ENCODE measurements around the gene IL21.

IL21 gene

DNA sequence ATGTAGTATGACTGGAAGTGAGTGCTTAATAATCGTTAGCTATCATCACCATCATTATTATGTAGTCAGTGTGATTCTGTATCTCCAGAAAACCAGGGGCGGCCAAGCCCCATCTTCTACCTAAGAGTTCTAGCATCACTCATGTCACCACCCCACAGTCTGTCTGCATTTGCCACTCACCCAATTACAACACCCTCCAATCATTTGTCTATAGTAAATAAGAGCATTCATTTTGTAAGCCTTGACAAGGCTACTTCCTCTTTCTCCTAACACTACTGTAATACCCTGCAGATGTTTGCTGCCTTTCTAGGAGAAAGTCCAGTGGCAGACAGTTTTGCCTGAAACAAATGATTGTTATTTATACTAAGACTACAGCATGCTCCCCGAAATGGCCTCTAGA lies 15.8 kb upstream of the IL21 start:
- Histone ChIP-seq H3K27me3 (ENCODE audit: control insufficient read depth, insufficient read depth, low read length, poor library complexity, severe bottlenecking) (no peaks in the 10 kb centered on the region), H3K36me3 (ENCODE audit: control insufficient read depth, insufficient read depth, low read length) (no peaks in the 10 kb centered on the region), H3K4me3 (ENCODE audit: insufficient read depth, low read depth, low read length) (no peak overlapping the region), H3K9me3 (ENCODE audit: control insufficient read depth, low read length) (no peaks in the 10 kb centered on the region), H3K4me1 (ENCODE audit: control insufficient read depth, insufficient read depth, low read length) (no peaks in the 10 kb centered on the region), H3K27ac (ENCODE audit: insufficient read depth, low read depth, low read length, poor library complexity, severe bottlenecking) (no peak overlapping the region)
- 87 to 88% methylated on average over 2 to 3 of the region's 3 CpGs for WGBS, 2 experiments

DNA sequence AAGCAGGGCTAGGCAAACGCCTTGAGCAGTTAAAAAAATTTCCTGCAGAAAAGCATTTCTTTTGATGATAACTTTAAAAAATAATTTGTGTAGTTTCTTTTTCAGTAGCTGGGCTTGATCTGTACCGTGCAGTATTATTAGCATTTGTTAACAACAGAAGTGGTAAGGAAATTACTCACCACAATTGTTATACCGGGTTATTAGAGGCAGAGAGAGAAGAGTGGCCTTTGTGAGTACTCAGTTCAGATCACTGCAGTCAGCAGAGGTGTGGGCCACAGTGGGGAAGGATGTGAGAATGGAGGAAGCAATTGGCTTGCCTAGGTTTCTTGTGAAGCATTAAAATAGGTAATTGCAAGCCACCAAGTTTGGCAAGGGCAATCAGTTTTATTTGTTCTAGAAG lies 14.3 kb upstream of the IL21 start:
- no peaks in the 10 kb centered on the region for H3K36me3 ChIP-seq (ENCODE audit: control insufficient read depth, insufficient read depth, low read length)
- H3K4me1 ChIP-seq (ENCODE audit: control insufficient read depth, insufficient read depth, low read length) = no peaks in the 10 kb centered on the region
- H3K27ac ChIP-seq (ENCODE audit: insufficient read depth, low read depth, low read length, poor library complexity, severe bottlenecking) = no peak overlapping the region
- no peaks in the 10 kb centered on the region for H3K9me3 ChIP-seq (ENCODE audit: control insufficient read depth, low read length)
- no peak overlapping the region for H3K4me3 ChIP-seq (ENCODE audit: insufficient read depth, low read depth, low read length)
- H3K27me3 ChIP-seq (ENCODE audit: control insufficient read depth, insufficient read depth, low read length, poor library complexity, severe bottlenecking) = no peaks in the 10 kb centered on the region
- 84 to 90% methylated on average over 2 to 3 of the region's 3 CpGs for WGBS, 2 experiments

GRCh38 chr4:122633211-122633610 lies 12.3 kb upstream of the IL21 start:
- no peaks in the 10 kb centered on the region for H3K4me1 ChIP-seq (ENCODE audit: control insufficient read depth, insufficient read depth, low read length)
- no peaks in the 10 kb centered on the region for H3K36me3 ChIP-seq (ENCODE audit: control insufficient read depth, insufficient read depth, low read length)
- H3K9me3 ChIP-seq (ENCODE audit: control insufficient read depth, low read length) = no peaks in the 10 kb centered on the region
- 89 to 95% methylated on average over 2 of the region's 2 CpGs for WGBS, 2 experiments
- H3K27me3 ChIP-seq (ENCODE audit: control insufficient read depth, insufficient read depth, low read length, poor library complexity, severe bottlenecking) = no peaks in the 10 kb centered on the region
- no peak overlapping the region for H3K27ac ChIP-seq (ENCODE audit: insufficient read depth, low read depth, low read length, poor library complexity, severe bottlenecking)
- H3K4me3 ChIP-seq (ENCODE audit: insufficient read depth, low read depth, low read length) = no peak overlapping the region

DNA sequence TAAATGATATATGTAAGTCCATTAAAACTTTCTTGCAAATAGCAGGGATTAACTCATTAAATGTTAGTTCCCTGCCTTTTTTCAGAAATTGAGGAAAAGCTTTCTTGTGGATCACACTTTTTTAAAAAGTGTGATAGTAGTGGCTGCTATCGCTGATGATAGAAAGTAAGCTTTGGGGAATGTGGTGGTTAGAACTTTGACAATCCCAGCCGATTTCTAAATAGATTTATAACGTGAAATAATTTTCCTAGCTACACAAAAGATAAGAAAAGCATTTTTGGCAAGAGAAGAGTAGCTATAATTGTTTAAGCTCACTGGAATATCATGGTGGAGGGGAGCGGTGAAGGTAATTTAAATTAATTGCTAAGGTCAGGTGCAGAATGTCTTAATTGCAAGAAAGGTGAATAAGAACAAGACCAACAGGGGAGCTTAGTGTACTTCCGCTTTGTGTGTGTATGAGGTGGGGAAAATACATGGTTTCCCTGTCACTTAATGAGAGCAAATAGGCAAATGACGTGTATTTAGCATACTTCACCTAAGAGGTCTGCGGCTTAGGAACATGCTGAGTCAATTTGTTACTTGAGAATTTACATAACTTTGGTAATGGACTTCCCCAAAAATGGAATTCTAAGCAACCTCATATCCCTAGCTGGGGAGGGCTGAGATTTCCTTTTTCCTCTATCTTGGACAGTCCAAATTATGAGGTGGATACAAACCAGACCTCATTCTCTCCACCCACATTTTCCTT lies 11.7 kb upstream of the IL21 start:
- Histone ChIP-seq H3K9me3 (ENCODE audit: control insufficient read depth, low read length) (no peaks in the 10 kb centered on the region), H3K4me3 (ENCODE audit: insufficient read depth, low read depth, low read length) (no peak overlapping the region), H3K27ac (ENCODE audit: insufficient read depth, low read depth, low read length, poor library complexity, severe bottlenecking) (no peak overlapping the region), H3K36me3 (ENCODE audit: control insufficient read depth, insufficient read depth, low read length) (no peaks in the 10 kb centered on the region), H3K27me3 (ENCODE audit: control insufficient read depth, insufficient read depth, low read length, poor library complexity, severe bottlenecking) (no peaks in the 10 kb centered on the region), H3K4me1 (ENCODE audit: control insufficient read depth, insufficient read depth, low read length) (no peaks in the 10 kb centered on the region)
- 90 to 95% methylated on average over 7 of the region's 7 CpGs for WGBS, 2 experiments

DNA sequence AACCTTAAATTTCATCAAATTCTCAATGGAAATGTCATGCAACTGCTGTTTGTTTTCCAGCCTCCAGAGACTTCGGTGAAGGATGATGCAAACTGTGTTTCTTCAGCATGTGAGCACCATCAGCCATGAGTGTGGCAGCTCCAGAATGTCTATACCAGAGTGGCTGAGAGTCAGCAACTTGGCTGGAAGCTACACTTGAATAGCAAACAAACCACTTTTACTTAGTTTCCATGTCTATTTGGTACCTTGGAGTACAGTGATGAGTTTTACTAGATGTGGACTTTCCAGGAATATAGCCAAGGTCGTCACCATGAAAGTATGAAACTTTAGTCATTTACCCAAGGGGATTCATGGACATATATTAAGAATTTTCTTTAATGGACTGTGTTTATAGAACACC lies 4.3 kb upstream of the IL21 start:
- no peaks in the 10 kb centered on the region for H3K9me3 ChIP-seq (ENCODE audit: control insufficient read depth, low read length)
- no peak overlapping the region for H3K27ac ChIP-seq (ENCODE audit: insufficient read depth, low read depth, low read length, poor library complexity, severe bottlenecking)
- WGBS, 2 experiments = 92 to 97% methylated on average over 2 of the region's 2 CpGs

DNA sequence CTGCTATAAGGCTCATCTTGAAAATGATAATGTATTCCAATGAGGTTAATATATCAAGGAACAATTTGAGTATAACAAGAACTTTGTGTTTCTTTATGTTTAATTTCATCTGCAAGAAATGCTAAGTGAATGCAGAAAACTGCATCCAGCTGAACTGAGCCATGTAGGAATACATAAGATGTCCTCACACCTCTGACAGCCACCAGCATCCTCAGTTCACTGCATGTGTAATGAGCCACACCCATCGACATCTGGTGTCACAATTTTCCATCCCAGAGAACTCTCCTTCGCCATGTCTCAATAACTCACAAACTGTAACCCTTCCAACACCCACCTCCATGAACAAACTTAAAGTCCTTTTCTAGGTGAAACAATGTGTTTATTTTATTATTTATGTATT lies 3.3 kb upstream of the IL21 start:
- H3K27me3 ChIP-seq (ENCODE audit: control insufficient read depth, insufficient read depth, low read length, poor library complexity, severe bottlenecking) = no peaks in the 10 kb centered on the region
- no peak overlapping the region for H3K4me3 ChIP-seq (ENCODE audit: insufficient read depth, low read depth, low read length)
- H3K9me3 ChIP-seq (ENCODE audit: control insufficient read depth, low read length) = no peaks in the 10 kb centered on the region
- 95 to 98% methylated on average over 2 of the region's 2 CpGs for WGBS, 2 experiments
- H3K27ac ChIP-seq (ENCODE audit: insufficient read depth, low read depth, low read length, poor library complexity, severe bottlenecking) = no peak overlapping the region
- H3K4me1 ChIP-seq (ENCODE audit: control insufficient read depth, insufficient read depth, low read length) = no peaks in the 10 kb centered on the region
- H3K36me3 ChIP-seq (ENCODE audit: control insufficient read depth, insufficient read depth, low read length) = no peaks in the 10 kb centered on the region

More for the DNA sequence above, 4.3 kb upstream of the IL21 start:
- Histone ChIP-seq H3K27me3 (ENCODE audit: control insufficient read depth, insufficient read depth, low read length, poor library complexity, severe bottlenecking) (no peaks in the 10 kb centered on the region), H3K4me1 (ENCODE audit: control insufficient read depth, insufficient read depth, low read length) (no peaks in the 10 kb centered on the region), H3K36me3 (ENCODE audit: control insufficient read depth, insufficient read depth, low read length) (no peaks in the 10 kb centered on the region), H3K4me3 (ENCODE audit: insufficient read depth, low read depth, low read length) (no peak overlapping the region)

DNA sequence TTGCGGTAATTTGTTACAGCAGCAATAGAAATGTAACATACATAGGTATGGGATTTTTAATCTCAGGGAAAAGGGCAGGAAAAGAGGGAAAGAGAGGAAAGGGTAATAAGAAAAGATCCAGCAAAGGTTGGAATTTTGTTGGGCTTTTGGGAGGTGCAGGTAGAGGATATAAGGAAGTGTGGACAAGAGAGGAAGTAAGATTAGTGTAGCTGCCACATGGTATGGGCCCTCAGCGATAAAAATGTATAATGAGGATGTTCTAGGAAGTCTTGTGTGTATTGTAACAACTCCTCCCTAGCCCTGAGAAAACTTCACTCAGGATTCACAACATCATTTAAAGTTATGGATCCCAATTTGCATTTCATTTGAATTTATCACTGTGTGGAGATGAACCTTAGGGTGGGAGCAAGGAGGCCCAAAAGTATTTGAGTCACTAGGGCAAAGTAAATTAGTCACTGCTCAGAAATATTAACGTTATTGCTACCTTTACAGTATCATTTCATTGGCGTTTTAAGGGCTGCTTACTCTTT lies 2.8 kb upstream of the IL21 start:
- Histone ChIP-seq H3K27me3 (ENCODE audit: control insufficient read depth, insufficient read depth, low read length, poor library complexity, severe bottlenecking) (no peaks in the 10 kb centered on the region), H3K4me1 (ENCODE audit: control insufficient read depth, insufficient read depth, low read length) (no peaks in the 10 kb centered on the region), H3K36me3 (ENCODE audit: control insufficient read depth, insufficient read depth, low read length) (no peaks in the 10 kb centered on the region), H3K4me3 (ENCODE audit: insufficient read depth, low read depth, low read length) (no peak overlapping the region), H3K9me3 (ENCODE audit: control insufficient read depth, low read length) (no peaks in the 10 kb centered on the region), H3K27ac (ENCODE audit: insufficient read depth, low read depth, low read length, poor library complexity, severe bottlenecking) (no peak overlapping the region)
- WGBS, 2 experiments = 92 to 95% methylated on average over 2 to 3 of the region's 4 CpGs

GRCh38 chr4:122622400-122622799 lies 1.5 kb upstream of the IL21 start:
- Histone ChIP-seq H3K27ac (ENCODE audit: insufficient read depth, low read depth, low read length, poor library complexity, severe bottlenecking) (no peak overlapping the region), H3K36me3 (ENCODE audit: control insufficient read depth, insufficient read depth, low read length) (no peaks in the 10 kb centered on the region), H3K4me3 (ENCODE audit: insufficient read depth, low read depth, low read length) (no peak overlapping the region), H3K27me3 (ENCODE audit: control insufficient read depth, insufficient read depth, low read length, poor library complexity, severe bottlenecking) (no peaks in the 10 kb centered on the region), H3K9me3 (ENCODE audit: control insufficient read depth, low read length) (no peaks in the 10 kb centered on the region), H3K4me1 (ENCODE audit: control insufficient read depth, insufficient read depth, low read length) (no peaks in the 10 kb centered on the region)
- WGBS, 2 experiments = 92 to 96% methylated on average over 3 of the region's 3 CpGs

- no peak overlapping the region for H3K4me3 ChIP-seq (ENCODE audit: insufficient read depth, low read depth, low read length)
- 87 to 100% methylated on average over 1 to 2 of the region's 2 CpGs for WGBS, 2 experiments
Measured at GRCh38 chr4:122619611-122620010, 1.3 kb downstream of the IL21 start.

GRCh38 chr4:122617597-122618593 lies 3.0 kb downstream of the IL21 start:
- Histone ChIP-seq H3K4me1 (ENCODE audit: control insufficient read depth, insufficient read depth, low read length) (no peaks in the 10 kb centered on the region), H3K4me3 (ENCODE audit: insufficient read depth, low read depth, low read length) (no peak overlapping the region), H3K36me3 (ENCODE audit: control insufficient read depth, insufficient read depth, low read length) (no peaks in the 10 kb centered on the region), H3K27me3 (ENCODE audit: control insufficient read depth, insufficient read depth, low read length, poor library complexity, severe bottlenecking) (no peaks in the 10 kb centered on the region), H3K9me3 (ENCODE audit: control insufficient read depth, low read length) (no peaks in the 10 kb centered on the region), H3K27ac (ENCODE audit: insufficient read depth, low read depth, low read length, poor library complexity, severe bottlenecking) (no peak overlapping the region)
- 68 to 75% methylated on average over 7 of the region's 7 CpGs for WGBS, 2 experiments

More at GRCh38 chr4:122619611-122620010, 1.3 kb downstream of the IL21 start:
- Histone ChIP-seq H3K9me3 (ENCODE audit: control insufficient read depth, low read length) (no peaks in the 10 kb centered on the region), H3K36me3 (ENCODE audit: control insufficient read depth, insufficient read depth, low read length) (no peaks in the 10 kb centered on the region), H3K27me3 (ENCODE audit: control insufficient read depth, insufficient read depth, low read length, poor library complexity, severe bottlenecking) (no peaks in the 10 kb centered on the region), H3K27ac (ENCODE audit: insufficient read depth, low read depth, low read length, poor library complexity, severe bottlenecking) (no peak overlapping the region), H3K4me1 (ENCODE audit: control insufficient read depth, insufficient read depth, low read length) (no peaks in the 10 kb centered on the region)

Data from ectodermal cell (in vitro differentiated cells).